Brain microvascular endothelial cell (primary cell): ENCODE results near the gene RAB23.

Experiments used
- DNase-seq: peaks from one replicate; pipeline ENCODE4 v3.0.0-alpha.2; 2020
- H3K27ac ChIP-seq: fragments of 250-450 bp; sonication (Bioruptor Pico); 2 replicates; pipeline ENCODE4 v1.5.1; 2020; ENCODE audit warnings: mild to moderate bottlenecking, moderate library complexity
- H3K27me3 ChIP-seq: fragments of 250-450 bp; sonication (Bioruptor Pico); replicated peaks from 2 replicates; pipeline ENCODE4 v1.5.1; 2020; ENCODE audit warnings: mild to moderate bottlenecking
- H3K36me3 ChIP-seq: fragments of 250-450 bp; sonication (Bioruptor Pico); replicated peaks from 2 replicates; pipeline ENCODE4 v1.5.1; 2020; ENCODE audit warnings: mild to moderate bottlenecking
- H3K4me3 ChIP-seq: 2 replicates; pipeline ENCODE4 v1.5.1; 2011; ENCODE audit warnings: low read depth, mild to moderate bottlenecking, control low read depth, low read length, moderate library complexity
- CTCF ChIP-seq: IDR thresholded peaks from 2 replicates; pipeline ENCODE4 v1.5.1; 2011; ENCODE audit warnings: low read depth, mild to moderate bottlenecking, moderate library complexity, low read length, control low read depth, inconsistent platforms; ENCODE audit errors: missing control alignments
- in situ Hi-C: cut with HindIII; loops from 2 replicates; pipeline ENCODE4 v1.10.0; 2017; ENCODE audit warnings: low sequenced_read_pairs, low pct_ligation_motif_present

RAB23 gene

DNA sequence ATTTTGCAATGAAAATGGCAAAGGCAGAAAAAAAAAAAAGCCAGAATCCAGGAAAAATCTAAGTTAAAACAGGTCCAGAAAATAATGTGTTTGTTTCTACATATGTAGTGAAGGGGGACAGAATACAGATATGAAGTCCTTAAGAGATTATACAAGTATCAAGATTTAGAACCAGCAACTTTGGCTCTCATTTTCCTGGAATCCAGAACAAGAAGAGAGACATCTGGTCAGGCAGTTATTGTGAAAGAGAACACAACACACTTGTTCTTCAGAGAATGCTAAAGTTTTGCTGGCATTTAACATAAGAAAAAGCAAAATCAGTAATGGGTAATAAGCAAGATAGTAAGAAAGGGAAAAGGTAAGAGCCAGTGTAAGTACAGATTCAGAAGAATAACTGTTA lies 28.9 kb downstream of the RAB23 start:
- DNase-seq, result no peak
- Histone ChIP-seq H3K4me3 (no peak overlapping the region), H3K36me3 (peaks cover 35% of the 10 kb centered on the region), H3K27ac (no peak overlapping the region), H3K27me3 (no peaks in the 10 kb centered on the region)
- in situ Hi-C loops, result loop anchor here (25.0 kb wide), 1 partner anchor 119 kb away; the partner anchor contains the start of gene PRIM2
- TF ChIP-seq CTCF, result no peak

DNA sequence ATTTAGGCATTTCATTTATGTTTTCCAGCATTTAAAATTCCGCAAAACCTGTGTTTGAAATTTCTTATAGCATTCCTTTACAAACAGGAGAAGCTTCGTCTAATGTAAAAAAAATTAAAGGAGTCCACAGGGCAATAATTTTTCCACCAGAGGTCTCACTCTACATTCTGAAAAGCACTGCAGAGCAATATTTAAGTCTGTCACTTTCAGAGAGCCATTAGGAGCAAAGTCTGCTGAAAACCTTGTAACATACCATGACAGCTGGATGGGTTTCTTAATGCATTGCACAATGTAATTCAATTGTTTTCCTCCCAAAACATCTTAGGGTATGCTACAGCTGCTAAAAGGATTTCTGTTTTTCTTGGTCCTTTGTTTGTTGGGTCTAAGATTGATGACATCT lies 32.0 kb downstream of the RAB23 start:
- peak overlapping the region; percentile 1 for H3K27ac ChIP-seq
- no peak for DNase-seq

GRCh38 chr6:57183336-57183735 lies 38.8 kb downstream of the RAB23 start:
- H3K36me3 ChIP-seq, result peaks cover 33% of the 10 kb centered on the region

More for the DNA sequence above, 32.0 kb downstream of the RAB23 start:
- in situ Hi-C loops, result loop anchor here (25.0 kb wide), 1 partner anchor 122 kb away; the partner anchor contains the start of gene PRIM2
- H3K36me3 ChIP-seq, result peaks cover 39% of the 10 kb centered on the region
- H3K4me3 ChIP-seq, result no peak overlapping the region
- H3K27me3 ChIP-seq, result no peaks in the 10 kb centered on the region
- peak; percentile 48 for TF ChIP-seq CTCF

DNA sequence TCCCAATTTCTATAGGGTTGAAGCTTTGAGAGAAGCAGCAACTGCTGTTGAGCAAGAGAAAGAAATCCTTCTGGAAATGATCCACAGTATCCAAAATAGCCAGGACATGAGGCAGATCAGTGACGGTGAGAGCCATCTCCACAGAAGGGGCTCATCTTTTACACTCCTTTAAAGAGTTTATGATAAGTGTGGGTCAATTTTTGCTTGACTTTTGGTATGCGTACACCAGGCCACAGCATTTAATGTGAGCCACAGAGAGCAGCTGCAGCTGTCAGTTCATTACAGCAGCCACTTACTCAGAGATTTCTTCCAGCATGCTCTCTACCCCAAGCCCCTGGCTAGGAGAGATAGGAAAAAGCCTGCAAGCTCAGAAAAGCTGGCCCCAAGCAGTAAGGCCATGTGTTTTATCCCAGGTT lies 40.1 kb downstream of the RAB23 start:
- H3K27me3 ChIP-seq, result no peaks in the 10 kb centered on the region
- no peak for DNase-seq
- H3K36me3 ChIP-seq, result peaks cover 33% of the 10 kb centered on the region
- in situ Hi-C loops, result loop anchor here (25.0 kb wide), 1 partner anchor 130 kb away; the partner anchor contains the start of gene PRIM2
- TF ChIP-seq CTCF, result no peak
- no peak overlapping the region for H3K4me3 ChIP-seq
- no peak overlapping the region for H3K27ac ChIP-seq

More at GRCh38 chr6:57183336-57183735, 38.8 kb downstream of the RAB23 start:
- H3K27ac ChIP-seq, result no peak overlapping the region
- H3K4me3 ChIP-seq, result no peak overlapping the region
- DNase-seq, result no peak
- in situ Hi-C loops, result loop anchor here (25.0 kb wide), 1 partner anchor 129 kb away; the partner anchor contains the start of gene PRIM2
- TF ChIP-seq CTCF, result no peak
- no peaks in the 10 kb centered on the region for H3K27me3 ChIP-seq

DNA sequence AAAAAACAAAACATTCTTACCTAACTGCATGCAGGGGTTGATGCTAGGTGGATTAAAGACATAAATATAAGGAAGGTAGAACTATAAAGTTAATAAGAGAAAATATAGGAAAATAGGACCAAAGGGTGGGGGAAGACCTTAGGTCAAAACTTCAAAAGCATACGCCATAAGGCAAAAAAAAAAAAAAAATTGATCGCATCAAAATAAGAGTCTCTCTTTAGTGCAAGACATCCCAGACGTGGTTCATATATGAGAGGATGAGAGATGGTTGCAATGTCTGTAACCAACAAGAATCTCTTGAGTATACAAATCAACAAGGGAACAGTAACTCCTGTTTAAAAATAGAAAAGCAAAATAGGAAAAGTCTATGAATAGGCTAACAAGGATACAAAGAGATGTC lies 41.5 kb downstream of the RAB23 start:
- Histone ChIP-seq H3K27ac (no peak overlapping the region), H3K4me3 (no peak overlapping the region), H3K36me3 (peaks cover 29% of the 10 kb centered on the region), H3K27me3 (no peaks in the 10 kb centered on the region)
- in situ Hi-C loops, result loop anchor here (25.0 kb wide), 1 partner anchor 132 kb away; the partner anchor contains the start of gene PRIM2
- no peak for DNase-seq
- TF ChIP-seq CTCF, result no peak
